ENCODE data around the gene GGA1.
"Not testable (repeated sequence)": the region's sequence is repeated elsewhere in the genome, so short reads cannot be mapped to it uniquely, and the experiment has no call there.

The GGA1 gene

DNA sequence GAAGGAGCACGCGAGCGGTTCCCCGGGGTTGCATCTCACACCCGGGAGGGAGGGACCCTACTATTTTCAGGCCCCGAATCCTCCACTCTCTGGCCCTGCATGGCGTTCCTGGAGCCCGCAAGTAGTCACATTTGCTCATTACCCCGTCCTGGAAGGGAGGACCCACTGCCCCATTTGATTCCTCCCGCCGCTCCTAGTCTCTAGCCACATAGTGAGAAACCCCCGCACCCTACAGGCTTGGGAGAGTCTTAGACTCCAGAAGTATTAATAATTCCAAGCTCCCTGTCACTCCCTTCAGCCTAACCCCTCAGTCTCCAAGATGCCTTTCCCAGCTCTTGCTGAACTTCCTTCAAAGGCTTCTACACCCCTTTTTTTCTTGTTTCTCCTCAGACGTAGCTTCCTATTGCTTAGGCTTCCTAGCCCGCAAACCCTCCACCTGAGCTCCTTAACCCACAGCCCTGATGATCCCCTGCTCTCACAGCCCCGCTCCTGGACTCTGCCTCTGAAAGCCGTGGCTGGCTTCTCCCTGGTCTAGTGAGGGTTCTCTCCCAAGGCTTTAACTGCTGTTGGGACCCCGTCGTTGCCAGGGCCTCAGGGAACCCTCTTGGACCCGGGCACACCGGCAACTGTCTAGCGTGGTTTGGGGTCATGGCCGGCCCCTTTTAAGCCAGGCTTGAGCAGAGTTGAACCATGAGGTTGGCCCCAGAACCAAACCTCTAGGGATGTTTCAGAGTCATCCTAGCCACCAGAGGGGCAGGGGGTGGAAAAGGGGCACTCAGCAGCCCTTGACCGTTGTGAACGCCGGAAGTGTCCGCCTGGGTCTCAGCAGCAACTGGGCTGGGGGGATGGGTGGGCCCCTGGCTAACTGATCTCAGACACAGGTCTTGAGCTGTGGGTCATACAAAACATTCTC is 862 bp downstream of the GGA1 start:
- no peak for DNase-seq

GRCh38 chr22:37610153-37610475 is 1.5 kb downstream of the GGA1 start:
- not testable (repeated sequence) for DNase-seq

- no peak for DNase-seq
Observed at GRCh38 chr22:37610480-37611129, 2.0 kb downstream of the GGA1 start.

DNA sequence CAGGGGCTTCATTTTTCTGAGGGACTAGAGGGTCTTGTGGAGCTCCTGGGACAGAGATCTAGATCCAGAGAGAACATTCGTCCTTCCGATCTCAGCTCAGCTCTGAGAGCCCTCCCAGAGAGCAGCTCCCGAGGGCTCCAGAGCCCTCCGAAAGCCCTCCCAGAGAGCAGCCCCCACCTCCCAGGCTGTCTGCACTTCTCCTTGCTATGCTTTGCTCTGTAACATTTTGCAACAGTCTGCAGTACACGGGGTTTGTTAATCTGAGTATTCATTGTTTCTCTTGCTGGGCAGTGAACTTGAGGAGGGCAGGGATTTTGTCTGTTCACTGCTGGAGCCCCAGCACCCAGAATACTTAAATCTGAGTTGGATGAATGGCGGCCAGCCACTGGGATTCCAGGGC is 2.6 kb downstream of the GGA1 start:
- DNase-seq = no peak

DNA sequence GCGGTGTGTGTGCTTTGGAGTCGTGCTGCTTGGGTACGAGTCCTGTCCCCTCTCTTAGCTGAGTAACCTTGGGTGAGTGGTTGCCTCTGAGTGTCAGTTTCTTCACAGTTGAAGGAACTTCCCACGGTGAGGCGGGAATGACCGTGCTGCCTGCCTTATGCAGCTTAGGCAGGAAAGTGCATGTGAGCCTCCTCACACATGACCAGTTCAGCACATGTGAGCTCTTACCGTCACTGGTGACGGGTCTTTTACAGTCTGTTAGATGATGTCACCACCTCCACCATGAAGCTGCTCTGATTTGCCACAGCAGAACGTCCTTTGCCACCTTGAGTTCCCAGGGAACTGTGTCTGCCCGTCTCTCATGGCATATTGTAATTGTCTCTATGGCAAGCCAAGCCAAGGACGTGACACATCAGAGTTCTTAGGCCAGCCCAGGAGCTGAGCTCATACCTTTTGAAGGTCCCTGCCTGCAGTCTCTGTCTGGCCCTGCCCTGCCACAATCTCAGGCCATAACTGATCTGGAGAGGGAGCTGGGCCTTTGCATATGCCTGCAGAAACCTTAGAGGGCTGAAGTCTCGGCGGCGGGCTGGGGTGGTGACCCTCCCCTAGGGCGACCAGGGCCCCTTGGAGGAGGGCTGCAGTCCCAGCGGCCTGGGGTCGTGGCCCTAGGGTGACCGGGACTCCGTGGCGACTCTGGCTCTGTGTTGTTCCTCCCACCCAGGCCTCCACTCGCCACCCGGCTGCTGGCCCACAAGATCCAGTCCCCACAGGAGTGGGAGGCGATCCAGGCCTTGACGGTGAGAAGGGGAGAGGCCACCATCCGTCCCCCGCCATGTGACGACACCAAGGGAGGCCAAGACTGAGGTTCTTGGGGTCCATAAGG is 7.8 kb downstream of the GGA1 start:
- no peak for DNase-seq

DNA sequence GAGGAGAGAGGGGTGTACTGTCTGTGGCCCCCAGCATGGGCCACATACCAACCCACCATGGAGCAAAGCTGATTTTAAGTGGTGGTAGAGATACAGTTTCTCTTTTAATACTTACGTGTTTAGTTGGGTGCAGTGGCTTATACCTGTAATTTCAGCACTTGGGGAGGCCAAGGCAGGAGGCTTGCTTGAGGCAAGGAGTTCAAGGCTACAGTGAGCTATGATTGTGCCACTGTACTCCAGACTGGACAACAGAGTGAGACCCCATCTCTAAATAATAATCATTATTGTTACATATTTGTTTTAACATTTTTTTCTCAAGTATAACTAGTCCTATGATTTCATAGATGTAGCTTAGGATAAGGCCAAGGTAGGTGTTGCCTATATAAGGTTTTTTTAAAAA is 8.8 kb downstream of the GGA1 start:
- DNase-seq = no peak

DNA sequence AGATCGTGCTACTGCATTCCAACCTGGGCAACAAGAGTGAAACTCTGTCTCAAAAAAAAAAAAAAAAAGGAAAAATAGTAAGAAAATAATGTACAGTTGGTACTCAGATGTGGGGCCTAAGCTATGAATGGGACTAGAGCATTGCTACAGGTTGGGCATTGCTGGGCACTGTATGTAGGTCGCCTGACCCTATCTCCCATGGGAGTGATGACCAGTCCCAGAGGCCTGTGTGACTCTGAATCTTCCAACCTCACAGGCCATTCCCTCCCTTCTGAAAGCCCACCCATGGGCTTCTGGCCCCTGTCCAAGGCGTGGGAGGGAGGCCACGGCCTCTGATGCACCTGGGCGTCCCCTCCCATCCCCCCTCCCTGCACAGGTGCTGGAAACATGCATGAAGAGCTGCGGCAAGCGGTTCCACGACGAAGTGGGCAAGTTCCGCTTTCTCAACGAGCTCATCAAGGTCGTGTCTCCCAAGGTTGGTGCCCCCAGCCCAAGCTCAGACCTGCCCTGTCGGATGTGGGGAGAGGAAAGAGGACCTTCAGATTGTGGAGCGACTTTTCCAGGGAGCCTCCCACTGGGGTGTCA is 9.5 kb downstream of the GGA1 start:
- DNase-seq = no peak

DNA sequence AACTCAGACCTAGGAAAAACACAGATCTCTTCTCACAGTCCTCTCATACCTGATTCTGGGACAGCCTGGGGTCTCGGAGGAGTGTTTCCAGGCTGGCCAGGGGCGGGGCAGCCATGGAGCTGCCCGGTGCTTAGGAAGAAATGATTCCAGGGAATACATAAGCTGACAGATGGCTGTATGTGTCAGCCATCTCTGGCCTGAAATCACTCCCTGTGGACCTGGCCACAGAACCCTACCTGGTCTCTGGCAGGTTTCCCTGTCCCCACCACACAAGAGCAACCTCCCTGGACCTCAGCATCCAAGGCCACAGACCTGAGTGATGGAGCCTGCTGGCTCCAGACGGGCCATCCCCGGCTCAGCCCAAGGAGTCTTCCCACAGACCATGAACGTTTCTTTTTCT is 10.0 kb downstream of the GGA1 start:
- no peak for DNase-seq

DNA sequence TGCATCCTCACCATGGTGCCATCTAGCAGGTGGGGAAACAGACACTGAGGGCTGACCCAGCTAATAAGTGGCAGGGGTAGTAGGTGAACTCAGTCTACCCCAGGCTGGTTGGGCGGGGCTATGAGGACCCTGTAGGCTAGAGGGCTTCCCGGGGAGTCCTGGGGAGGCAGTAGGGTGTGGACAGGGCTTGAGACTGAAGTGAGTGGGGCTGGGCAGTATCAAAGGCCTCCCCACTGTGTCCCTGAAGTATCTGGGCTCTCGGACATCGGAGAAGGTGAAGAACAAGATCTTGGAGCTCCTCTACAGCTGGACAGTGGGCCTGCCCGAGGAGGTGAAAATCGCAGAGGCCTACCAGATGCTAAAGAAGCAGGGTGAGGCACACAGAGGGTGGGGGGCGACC is 11.4 kb downstream of the GGA1 start:
- no peak for DNase-seq

DNA sequence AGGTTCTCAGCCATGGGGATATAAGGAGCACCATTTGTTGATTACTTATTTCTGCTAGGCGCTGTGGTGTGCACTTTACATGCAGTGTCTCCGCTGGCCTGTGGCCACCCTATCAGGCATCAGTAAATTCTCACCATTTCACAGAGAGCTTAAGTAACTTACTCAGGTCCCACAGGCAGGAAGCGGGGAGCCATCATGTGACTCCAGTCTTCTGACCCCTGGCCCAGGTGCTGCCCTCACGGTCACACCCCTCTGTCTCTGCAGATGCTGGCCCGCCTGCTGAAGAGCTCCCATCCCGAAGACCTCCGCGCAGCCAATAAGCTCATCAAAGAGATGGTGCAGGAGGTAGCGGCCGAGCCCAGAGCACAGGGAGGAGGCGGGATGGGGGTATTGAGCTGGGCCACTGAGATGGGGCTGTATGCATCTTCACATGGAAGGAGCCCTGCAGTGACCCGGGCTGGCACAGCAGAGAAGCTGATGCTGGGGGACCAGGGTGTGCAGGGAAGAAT is 12.8 kb downstream of the GGA1 start:
- DNase-seq = no peak

- DNase-seq = peak; percentile 56 to 71 (median 66)
Observed at GRCh38 chr22:37623075-37624016, 14.7 kb downstream of the GGA1 start.

- DNase-seq = no peak
Observed at GRCh38 chr22:37624017-37624365, 15.4 kb downstream of the GGA1 start.

- no peak for DNase-seq
Observed at GRCh38 chr22:37624876-37625275, 16.2 kb downstream of the GGA1 start.

GRCh38 chr22:37625737-37626136 is 17.1 kb downstream of the GGA1 start:
- DNase-seq = no peak

DNA sequence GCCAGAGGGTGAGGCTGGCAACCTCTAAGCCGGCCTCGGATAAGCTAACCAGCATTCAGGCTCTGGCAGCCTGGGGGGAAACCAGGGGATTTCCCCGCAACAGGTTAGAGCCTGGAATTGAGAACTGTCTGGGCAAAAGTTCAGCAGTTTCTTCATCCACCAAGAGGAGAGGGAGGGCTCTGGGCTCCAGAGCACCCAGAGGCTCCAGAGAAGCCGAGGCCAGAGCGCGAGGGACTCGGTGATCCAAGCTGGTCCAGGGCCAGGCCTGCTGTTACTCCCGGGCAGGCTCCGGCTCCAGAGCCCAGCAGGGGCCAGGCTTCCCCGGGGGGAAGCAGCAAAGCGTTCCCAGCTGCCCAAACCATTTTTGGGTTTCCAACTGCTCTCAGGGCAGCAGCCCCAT is 17.5 kb downstream of the GGA1 start:
- no peak for DNase-seq

DNA sequence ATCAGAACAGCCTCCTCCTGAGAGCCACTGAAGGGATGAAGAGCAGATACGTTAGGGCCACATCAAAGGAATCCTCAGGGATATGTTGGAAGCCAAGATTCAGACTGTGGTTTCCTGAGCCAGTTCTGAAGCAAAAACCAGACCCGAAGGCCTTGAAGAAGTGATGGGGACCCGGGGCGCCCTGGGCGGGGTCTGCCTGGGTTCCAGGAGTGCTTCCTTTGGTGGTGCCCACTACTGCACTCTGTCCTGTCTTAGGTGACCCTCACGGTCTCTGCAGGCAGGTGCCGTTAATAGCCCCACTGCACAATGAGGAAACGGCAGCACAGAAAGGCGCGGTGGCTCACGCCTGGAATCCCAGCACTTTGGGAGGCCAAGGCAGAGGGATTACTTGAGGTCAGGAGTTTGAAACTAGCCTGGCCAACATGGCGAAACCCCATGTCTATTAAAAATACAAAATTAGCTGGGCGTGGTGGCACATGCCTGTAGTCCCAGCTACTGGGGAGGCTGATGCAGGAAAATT is 18.0 kb downstream of the GGA1 start:
- DNase-seq = no peak

- no peak for DNase-seq
Observed at GRCh38 chr22:37627121-37627520, 18.5 kb downstream of the GGA1 start.

DNA sequence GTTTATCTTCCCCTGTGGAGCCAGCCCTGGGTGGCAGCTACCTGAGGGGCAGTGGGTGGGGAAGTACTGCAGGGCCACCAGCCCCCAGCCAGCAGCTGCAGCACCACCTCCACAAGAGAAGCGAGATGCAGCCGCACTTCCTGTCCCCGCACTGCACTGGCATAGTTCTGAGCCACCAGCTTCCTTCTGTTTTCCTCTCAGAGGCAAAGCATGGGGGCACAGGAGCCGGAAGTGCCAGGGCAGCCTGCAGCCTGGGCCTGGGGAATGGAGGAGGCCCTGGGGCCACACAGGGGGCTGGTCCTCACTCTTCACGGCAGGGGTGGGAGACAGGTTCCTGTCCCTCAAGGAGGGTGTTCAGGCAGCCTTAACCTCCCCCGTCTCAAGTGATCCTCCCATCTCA is 18.9 kb downstream of the GGA1 start:
- peak in 3 of 5 donors; percentile 43 to 71 (median 50) for DNase-seq

DNA sequence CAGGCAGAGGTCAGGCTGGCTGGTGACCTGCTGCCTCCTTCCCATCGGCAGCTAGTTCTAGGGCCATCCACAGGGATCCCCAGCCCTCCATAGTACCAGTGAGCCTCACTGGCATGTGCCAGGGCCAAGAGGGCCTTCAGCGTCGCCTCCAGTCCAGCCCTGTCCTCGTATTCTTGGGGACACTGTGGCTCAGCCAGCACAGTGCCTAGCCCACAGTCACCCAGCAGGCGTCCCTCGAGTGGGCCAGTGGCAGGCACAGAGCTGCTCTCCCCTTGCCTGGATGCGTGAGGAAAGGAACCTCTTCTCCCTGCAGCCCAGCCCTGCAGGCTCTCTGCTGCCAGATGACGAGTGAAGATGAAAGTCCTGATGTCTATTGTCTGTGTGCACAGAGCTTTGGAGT is 20.2 kb downstream of the GGA1 start:
- no peak for DNase-seq

DNA sequence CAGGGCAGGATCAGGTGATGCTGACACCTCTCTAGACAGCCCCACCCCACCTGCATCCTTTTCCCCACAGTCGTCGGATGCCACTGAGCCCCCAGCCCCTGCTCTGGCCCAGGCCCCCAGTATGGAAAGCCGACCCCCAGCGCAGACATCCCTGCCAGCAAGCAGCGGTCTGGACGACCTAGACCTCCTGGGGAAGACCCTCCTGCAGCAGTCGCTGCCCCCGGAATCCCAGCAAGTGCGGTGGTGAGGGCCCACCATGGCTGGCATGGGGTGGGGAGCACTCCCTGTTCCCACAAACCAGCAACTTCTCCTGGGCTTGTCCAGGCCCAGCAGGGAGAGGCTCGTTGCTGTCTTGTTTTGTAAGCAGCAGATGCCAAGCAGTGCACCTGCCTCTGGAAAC is 21.3 kb downstream of the GGA1 start:
- DNase-seq = no peak

DNA sequence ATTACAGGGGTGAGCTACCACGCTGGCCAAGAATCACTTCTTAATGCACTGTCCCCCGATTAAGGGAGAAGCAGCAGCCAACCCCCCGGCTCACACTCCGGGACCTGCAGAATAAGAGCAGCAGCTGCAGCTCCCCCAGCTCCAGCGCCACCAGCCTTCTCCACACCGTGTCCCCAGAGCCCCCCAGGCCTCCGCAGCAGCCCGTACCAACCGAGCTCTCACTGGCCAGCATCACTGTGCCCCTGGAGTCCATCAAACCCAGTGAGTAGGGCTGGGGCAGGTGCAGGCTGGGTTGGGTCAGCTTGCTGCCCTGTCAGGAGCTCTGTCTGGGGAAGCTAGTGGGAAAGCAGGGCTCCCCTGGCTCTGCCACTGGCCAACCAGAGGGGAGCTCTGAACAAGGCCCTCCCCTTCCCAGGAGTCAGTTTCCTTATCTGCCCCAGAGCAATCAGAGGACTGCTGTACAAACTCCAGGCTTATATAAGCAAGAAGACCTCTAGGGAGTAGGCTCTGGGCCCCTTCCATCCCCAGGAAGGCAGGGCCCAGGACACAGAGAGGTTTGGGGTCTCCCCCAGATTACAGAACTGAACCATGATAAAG is 22.3 kb downstream of the GGA1 start:
- DNase-seq = no peak

Measured in T-helper 1 cell (primary cell).